Upper lobe of left lung (tissue), 6 donors: ENCODE measurements around the gene PATJ. TPM values are rescaled to one million over a fixed set of nuclear protein-coding genes. Genes with fewer than 3 reads are reported as not detected.
"Not testable (repeated sequence)": the region's sequence is repeated elsewhere in the genome, so short reads cannot be mapped to it uniquely, and the experiment has no call there.

ENCODE experiments used
- ATAC-seq, 2 donors: fragments of 200-7000 bp; cut with Tn5 transposase; one replicate each; pipeline ENCODE4 v1.9.1; 2022; ENCODE audit warnings: mild to moderate bottlenecking in 2 of 2, moderate library complexity in 2 of 2; ENCODE audit not compliant: low FRiP score in 2 of 2
- DNase-seq, 2 donors: peaks; one replicate each; pipeline ENCODE4 v3.0.0-alpha.2; 2019 to 2020
- H3K27ac ChIP-seq, 4 donors: fragments of 200-600 bp; sonication (generic); one replicate each; pipeline ENCODE4 v1.5.1; 2016 to 2019
- H3K27me3 ChIP-seq, 4 donors: fragments of 200-600 bp; sonication (generic); one replicate each; pipeline ENCODE4 v1.5.1; 2017 to 2019
- H3K36me3 ChIP-seq, 4 donors: fragments of 200-600 bp; sonication (generic); one replicate each; pipeline ENCODE4 v1.5.1; 2016 to 2019
- H3K4me1 ChIP-seq, 4 donors: fragments of 200-600 bp; sonication (generic); one replicate each; pipeline ENCODE4 v1.5.1; 2018 to 2019
- H3K4me3 ChIP-seq, 4 donors: fragments of 200-600 bp; sonication (generic); one replicate each; pipeline ENCODE4 v1.5.1; 2017 to 2019; ENCODE audit warnings: mild to moderate bottlenecking in 2 of 4, moderate library complexity in 1 of 4
- H3K9me3 ChIP-seq, 4 donors: fragments of 200-600 bp; sonication (generic); one replicate each; pipeline ENCODE4 v1.5.1; 2018 to 2019
- EP300 ChIP-seq, 4 donors: sonication (generic); formaldehyde crosslinking; IDR thresholded peaks; one replicate each; pipeline ENCODE4 v1.5.1; 2017; ENCODE audit warnings: antibody characterized with exemption in 4 of 4, control low read depth in 2 of 4
- POLR2A ChIP-seq, 4 donors: fragments of 450-650 bp; IDR thresholded peaks; one replicate each; pipeline ENCODE4 v1.5.1; 2016 to 2017; ENCODE audit warnings: antibody characterized with exemption in 4 of 4, mild to moderate bottlenecking in 2 of 4
- POLR2AphosphoS5 ChIP-seq, 2 donors: sonication (generic); formaldehyde crosslinking; IDR thresholded peaks; one replicate each; pipeline ENCODE4 v1.5.1; 2017; ENCODE audit warnings: antibody characterized with exemption in 2 of 2
- WGBS, 2 donors: methylation state at CpG; one replicate each; pipeline ENCODE4 v1.1.5; 2017 to 2018; 5-methylcytosine and 5-hydroxymethylcytosine counted together
- total RNA-seq, 6 donors: library from RNA; depleted of rRNA in 4 of 6; stranded (reverse); fragments of >200 nt in 4 of 6; gene quantifications; one replicate each; pipeline versions ENCODE4 v1.1.0 to v1.2.1, GENCODE V29; 2016 to 2021
- TF ChIP-seq, protein P1 (sequence below), 6 experiments: fragments of 450-650 bp in 4 of 6; fragments of 200-600 bp in 2 of 6; sonication (generic) in 2 of 6; IDR thresholded peaks; one replicate each; pipeline ENCODE4 v1.5.1; 2016 to 2019; ENCODE audit warnings: antibody characterized with exemption in 6 of 6
- donor health status: DM: no; HTN: no; CAD: no; lungs with moderate emphysema.
- donor health status: DM: no; HTN: yes; CAD: no; lungs with severe emphysema.

Gene PATJ
- total RNA-seq, 6 donors from 2014 or later: 37.1 to 217 (median 70.5) TPM

DNA sequence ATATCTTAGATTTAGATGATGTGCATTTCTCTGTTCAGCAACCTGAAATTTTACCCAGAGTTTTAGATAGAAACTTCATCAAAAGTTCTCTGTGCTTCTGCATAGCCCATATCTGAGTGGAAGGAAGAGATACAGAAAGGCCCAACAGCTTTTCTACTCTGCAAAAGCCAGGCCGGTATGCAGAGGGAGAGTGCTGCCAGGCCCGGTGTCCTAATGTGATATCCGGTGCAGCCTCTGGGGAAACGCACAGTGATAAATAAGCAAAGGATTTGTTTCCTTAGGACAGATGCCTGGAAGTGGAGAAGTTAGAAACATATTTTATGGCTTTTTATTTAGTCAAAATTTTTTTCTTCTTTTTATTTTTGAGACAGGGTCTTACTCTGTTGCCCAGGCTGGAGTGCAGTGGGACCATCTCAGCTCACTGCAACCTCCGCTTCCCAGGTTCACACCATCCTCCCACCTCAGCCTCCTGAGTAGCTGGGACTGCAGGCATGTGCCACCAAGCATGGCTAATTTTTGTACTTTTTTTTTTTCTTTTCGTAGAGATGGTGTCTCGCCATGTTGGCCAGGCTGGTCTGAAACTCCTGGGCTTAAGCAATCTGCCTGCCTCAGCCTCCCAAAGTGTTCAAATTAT is 145.8 kb downstream of the PATJ start:
- Histone ChIP-seq H3K27ac (peak overlapping the region in 1 of 4 donors; percentile 2), H3K9me3 (no peaks in the 10 kb centered on the region), H3K36me3 (peaks cover 0 to 3% (median 1%) of the 10 kb centered on the region in 4 donors), H3K27me3 (no peaks in the 10 kb centered on the region), H3K4me1 (peaks cover 10 to 21% (median 13%) of the 10 kb centered on the region in 4 donors), H3K4me3 (no peak overlapping the region)
- no peak for TF ChIP-seq EP300 (IDR thresholded peaks at IDR 0.05)
- no peak for TF ChIP-seq POLR2A (IDR thresholded peaks at IDR 0.05)
- TF ChIP-seq, protein P1, sequence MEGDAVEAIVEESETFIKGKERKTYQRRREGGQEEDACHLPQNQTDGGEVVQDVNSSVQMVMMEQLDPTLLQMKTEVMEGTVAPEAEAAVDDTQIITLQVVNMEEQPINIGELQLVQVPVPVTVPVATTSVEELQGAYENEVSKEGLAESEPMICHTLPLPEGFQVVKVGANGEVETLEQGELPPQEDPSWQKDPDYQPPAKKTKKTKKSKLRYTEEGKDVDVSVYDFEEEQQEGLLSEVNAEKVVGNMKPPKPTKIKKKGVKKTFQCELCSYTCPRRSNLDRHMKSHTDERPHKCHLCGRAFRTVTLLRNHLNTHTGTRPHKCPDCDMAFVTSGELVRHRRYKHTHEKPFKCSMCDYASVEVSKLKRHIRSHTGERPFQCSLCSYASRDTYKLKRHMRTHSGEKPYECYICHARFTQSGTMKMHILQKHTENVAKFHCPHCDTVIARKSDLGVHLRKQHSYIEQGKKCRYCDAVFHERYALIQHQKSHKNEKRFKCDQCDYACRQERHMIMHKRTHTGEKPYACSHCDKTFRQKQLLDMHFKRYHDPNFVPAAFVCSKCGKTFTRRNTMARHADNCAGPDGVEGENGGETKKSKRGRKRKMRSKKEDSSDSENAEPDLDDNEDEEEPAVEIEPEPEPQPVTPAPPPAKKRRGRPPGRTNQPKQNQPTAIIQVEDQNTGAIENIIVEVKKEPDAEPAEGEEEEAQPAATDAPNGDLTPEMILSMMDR (IDR thresholded peaks at IDR 0.05): no peak
- no peak for TF ChIP-seq POLR2AphosphoS5 (IDR thresholded peaks at IDR 0.05)
- DNase-seq (no peak), ATAC-seq (no peak)
- WGBS, 2 donors: 61 to 62% methylated on average over 7 of the region's 7 CpGs

DNA sequence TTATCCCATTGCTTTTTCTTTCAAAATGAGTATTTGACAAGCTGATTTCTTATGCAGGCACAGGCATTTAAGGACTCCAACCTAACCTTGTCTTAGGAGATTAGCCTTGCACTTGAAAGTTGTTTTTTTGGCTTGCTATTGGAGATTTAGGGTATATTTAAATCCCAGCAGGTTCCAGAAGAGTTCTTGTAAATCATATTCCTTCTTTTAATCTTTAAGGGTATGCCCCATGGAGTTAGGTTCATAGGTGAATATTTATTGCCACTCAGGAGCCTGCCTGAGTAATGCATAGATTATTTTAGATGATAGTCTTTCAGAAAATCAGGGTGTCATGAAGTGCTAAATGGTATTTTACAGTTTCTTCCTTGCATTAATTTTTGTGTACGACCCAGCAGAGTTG is 146.5 kb downstream of the PATJ start:
- ATAC-seq (no peak), DNase-seq (no peak)
- H3K4me1 ChIP-seq: peaks cover 10 to 21% (median 13%) of the 10 kb centered on the region in 4 donors
- H3K36me3 ChIP-seq: peaks cover 0 to 3% (median 1%) of the 10 kb centered on the region in 4 donors
- TF ChIP-seq EP300 (IDR thresholded peaks at IDR 0.05) (no peak), POLR2A (IDR thresholded peaks at IDR 0.05) (no peak), POLR2AphosphoS5 (IDR thresholded peaks at IDR 0.05) (no peak)
- TF ChIP-seq, protein P1 (IDR thresholded peaks at IDR 0.05): no peak
- no peaks in the 10 kb centered on the region for H3K27me3 ChIP-seq
- no peaks in the 10 kb centered on the region for H3K9me3 ChIP-seq
- H3K4me3 ChIP-seq: no peak overlapping the region
- peak overlapping the region in 1 of 4 donors; percentile 2 for H3K27ac ChIP-seq
- 86 to 96% methylated on average over 1 of the region's 1 CpG for WGBS, 2 donors

DNA sequence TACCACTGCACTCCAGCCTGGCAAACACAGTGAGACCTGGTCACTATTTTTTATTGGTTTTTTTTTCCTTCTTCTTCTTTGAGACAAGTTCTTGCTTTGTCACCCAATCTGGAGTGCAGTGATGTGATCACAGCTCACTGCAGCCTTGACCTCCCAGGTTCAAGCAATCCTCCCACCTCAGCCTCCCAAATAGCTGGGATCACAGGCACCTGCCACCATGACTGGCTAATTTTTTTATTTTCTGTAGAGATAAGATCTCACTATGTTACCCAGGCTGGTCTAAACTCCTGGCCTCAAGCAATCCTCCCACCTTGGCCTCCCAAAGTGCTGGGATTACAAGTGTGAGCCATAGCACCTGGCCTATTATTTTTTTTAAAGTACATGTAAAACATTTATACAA is 148.2 kb downstream of the PATJ start:
- peaks cover 10 to 21% (median 13%) of the 10 kb centered on the region in 4 donors for H3K4me1 ChIP-seq
- not testable (repeated sequence) for DNase-seq, H3K27me3 ChIP-seq, H3K27ac ChIP-seq, H3K9me3 ChIP-seq, H3K4me3 ChIP-seq, ATAC-seq, H3K36me3 ChIP-seq

DNA sequence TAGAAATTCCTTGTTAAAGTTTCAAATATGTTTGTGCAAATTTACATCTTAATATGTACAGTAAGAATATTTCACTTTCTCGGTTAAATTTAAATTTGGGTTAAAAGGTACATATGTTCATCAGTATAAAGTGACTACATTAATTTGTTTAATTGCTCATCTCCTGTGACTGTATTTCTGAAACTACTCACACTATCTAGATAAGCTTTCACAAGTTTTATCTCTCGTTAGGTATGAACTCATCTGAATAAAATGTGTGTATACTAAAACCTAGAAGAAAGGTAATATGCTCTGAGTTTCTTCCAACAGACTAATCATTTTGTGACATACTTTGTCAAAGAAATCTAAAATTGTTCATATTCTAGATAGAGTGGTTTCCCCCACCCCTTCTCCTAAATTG is 150.7 kb downstream of the PATJ start:
- H3K27me3 ChIP-seq: no peaks in the 10 kb centered on the region
- ATAC-seq: no peak
- H3K27ac ChIP-seq: no peak overlapping the region
- H3K4me1 ChIP-seq: peaks cover under 1 to 7% (median 3%) of the 10 kb centered on the region in 4 donors
- H3K9me3 ChIP-seq: no peaks in the 10 kb centered on the region
- WGBS, 2 donors: 96 to 98% methylated on average over 2 of the region's 2 CpGs
- no peak for DNase-seq
- no peak overlapping the region for H3K4me3 ChIP-seq
- TF ChIP-seq EP300 (IDR thresholded peaks at IDR 0.05) (no peak), POLR2A (IDR thresholded peaks at IDR 0.05) (no peak), POLR2AphosphoS5 (IDR thresholded peaks at IDR 0.05) (no peak)
- TF ChIP-seq, protein P1 (IDR thresholded peaks at IDR 0.05): no peak
- H3K36me3 ChIP-seq: no peaks in the 10 kb centered on the region

DNA sequence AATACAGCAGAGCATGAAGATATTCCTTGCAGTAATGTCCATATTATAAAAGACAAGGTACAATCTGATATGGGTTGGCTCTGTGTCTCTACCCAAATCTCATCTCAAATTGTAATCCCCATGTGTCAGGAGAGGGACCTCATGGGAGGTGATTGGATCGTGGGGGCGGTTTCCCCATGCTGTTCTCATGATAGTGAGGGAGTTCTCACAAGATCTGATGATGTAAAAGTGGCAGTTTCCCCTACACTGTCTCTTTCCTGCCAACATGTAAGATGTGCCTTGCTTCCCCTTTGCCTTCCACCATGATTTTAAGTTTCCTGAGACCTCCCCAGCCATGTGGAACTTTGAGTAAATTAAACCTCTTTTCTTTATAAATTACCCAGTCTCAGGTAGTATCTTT is 152.0 kb downstream of the PATJ start:
- H3K9me3 ChIP-seq, DNase-seq, H3K27me3 ChIP-seq, H3K4me3 ChIP-seq, H3K27ac ChIP-seq, ATAC-seq, H3K36me3 ChIP-seq, H3K4me1 ChIP-seq: not testable (repeated sequence)
- WGBS, 2 donors: 87 to 91% methylated on average over 2 of the region's 2 CpGs

DNA sequence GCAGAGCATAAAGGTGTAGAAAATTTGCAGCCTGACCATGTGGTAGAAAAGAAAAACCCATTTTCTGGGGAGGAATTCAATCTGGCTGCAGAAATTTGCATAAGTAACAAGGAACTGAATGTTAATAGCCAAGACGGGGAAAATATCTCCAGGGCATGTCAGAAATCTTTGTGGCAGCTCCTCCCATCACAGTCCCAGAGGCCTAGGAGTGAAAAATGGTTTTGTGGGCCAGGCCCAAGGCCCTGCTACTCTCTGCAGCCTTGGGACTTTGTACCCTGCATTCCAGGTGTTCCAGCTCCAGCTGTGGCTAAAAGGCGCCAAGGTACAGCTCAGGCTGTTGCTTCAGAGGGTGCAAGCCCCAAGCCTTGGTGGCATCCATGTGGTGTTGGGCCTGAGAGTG is 152.9 kb downstream of the PATJ start:
- 0% methylated on average over 1 of the region's 2 CpGs for WGBS, 2 donors

More for the DNA sequence above, 152.9 kb downstream of the PATJ start:
- Histone ChIP-seq H3K36me3 (no peaks in the 10 kb centered on the region), H3K4me1 (no peaks in the 10 kb centered on the region), H3K27ac (no peak overlapping the region), H3K4me3 (no peak overlapping the region), H3K27me3 (no peaks in the 10 kb centered on the region), H3K9me3 (no peaks in the 10 kb centered on the region)
- TF ChIP-seq EP300 (IDR thresholded peaks at IDR 0.05): no peak
- TF ChIP-seq, protein P1 (IDR thresholded peaks at IDR 0.05): no peak
- TF ChIP-seq POLR2A (IDR thresholded peaks at IDR 0.05): no peak
- no peak for TF ChIP-seq POLR2AphosphoS5 (IDR thresholded peaks at IDR 0.05)
- no peak for ATAC-seq
- no peak for DNase-seq
